HepG2 (cell line): ENCODE data around the gene NFIC. TPM values are rescaled to one million over a fixed set of nuclear protein-coding genes. Genes with fewer than 3 reads are reported as not detected.
"Not testable (repeated sequence)": the region's sequence is repeated elsewhere in the genome, so short reads cannot be mapped to it uniquely, and the experiment has no call there.

ENCODE experiments used
- ATAC-seq: fragments of 200-7000 bp; cut with Tn5 transposase; 3 replicates; pipeline ENCODE4 v1.9.1; 2020; ENCODE audit warnings: mild to moderate bottlenecking, moderate library complexity
- BruUV-seq: library from RNA; stranded (reverse); fragments of 400-500 nt; replicated peaks from 2 replicates; lab custom pipeline; 2021; lab: Mats Ljungman, UMichigan
- CTCF ChIA-PET: fragments of 300-600 bp; formaldehyde crosslinking; extraction: SDS; loops from one replicate; lab custom pipeline; 2021; ENCODE audit warnings: low total read pairs, inconsistent platforms, low intra/inter-chr PET ratio; lab: Yijun Ruan, JAX
- POLR2A ChIA-PET: fragments of 350-600 bp; sonication (Branson Sonifier 250); formaldehyde crosslinking; loops from one replicate; lab custom pipeline; 2020; ENCODE audit warnings: antibody characterized with exemption, inconsistent platforms; lab: Yijun Ruan, JAX
- DNase-seq: peaks from one replicate; pipeline ENCODE4 v3.0.0-alpha.2; 2015; ENCODE audit warnings: low spot score
- FAIRE-seq: peaks from 3 replicates; lab custom pipeline; 2011; peaks lifted over from hg19 to GRCh38; lab: Jason Lieb, UNC
- H2AFZ ChIP-seq: one replicate; pipeline ENCODE4 v1.6.1; 2011; ENCODE audit warnings: low read length, inconsistent platforms
- H3K27ac ChIP-seq: fragments of 300-600 bp; 3 replicates; pipeline ENCODE4 v1.8.0; 2011; ENCODE audit warnings: mixed run types, mild to moderate bottlenecking, mixed read lengths, low read length, inconsistent platforms; ENCODE audit not compliant: insufficient read depth; ENCODE audit errors: extremely low read length
- H3K27me3 ChIP-seq, 2 experiments: fragments of 200-600 bp in 1 of 2; 2 replicates in 1 of 2; 3 replicates in 1 of 2; pipeline versions ENCODE4 v1.6.0 to v1.8.0; 2011; ENCODE audit warnings: low read length in 2 of 2, mild to moderate bottlenecking in 2 of 2, moderate library complexity in 2 of 2, inconsistent platforms in 1 of 2; ENCODE audit not compliant: insufficient read depth in 2 of 2, control insufficient read depth in 1 of 2
- H3K36me3 ChIP-seq, 2 experiments: fragments of 200-600 bp in 1 of 2; replicated peaks in 1 of 2; 2 replicates in 1 of 2; 3 replicates in 1 of 2; pipeline versions ENCODE4 v1.5.1 to v1.8.0; 2011; ENCODE audit warnings: low read length in 2 of 2, inconsistent platforms in 1 of 2; ENCODE audit not compliant: insufficient read depth in 2 of 2, control insufficient read depth in 1 of 2
- H3K4me1 ChIP-seq: 2 replicates; pipeline ENCODE4 v1.5.1; 2012; ENCODE audit warnings: low read length, inconsistent platforms; ENCODE audit not compliant: insufficient read depth
- H3K4me2 ChIP-seq: 2 replicates; pipeline ENCODE4 v1.6.0; 2011; ENCODE audit warnings: low read depth, low read length, inconsistent platforms
- H3K4me3 ChIP-seq, 3 experiments: fragments of 200-600 bp in 1 of 3; sonication (generic), shearing (Covaris generic) in 1 of 3; replicated peaks in 1 of 3; 2 replicates each; pipeline ENCODE4 v1.5.1; 2011 to 2016; ENCODE audit warnings: low read length in 3 of 3, inconsistent platforms in 2 of 3, low read depth in 2 of 3, mild to moderate bottlenecking in 2 of 3, control low read depth in 1 of 3, mixed read lengths in 1 of 3; ENCODE audit not compliant: insufficient read depth in 1 of 3
- H3K79me2 ChIP-seq: one replicate; pipeline ENCODE4 v1.6.1; 2011; ENCODE audit warnings: low read length, inconsistent platforms; ENCODE audit not compliant: insufficient read depth
- H3K9ac ChIP-seq: 2 replicates; pipeline ENCODE4 v1.6.0; 2011; ENCODE audit warnings: mild to moderate bottlenecking, low read depth, low read length, inconsistent platforms; ENCODE audit not compliant: insufficient read depth
- H3K9me3 ChIP-seq: 2 replicates; pipeline ENCODE4 v1.5.1; 2012; ENCODE audit warnings: mild to moderate bottlenecking, low read length
- H4K20me1 ChIP-seq: 2 replicates; pipeline ENCODE4 v1.6.0; 2011; ENCODE audit warnings: inconsistent platforms, mild to moderate bottlenecking, low read length, moderate library complexity; ENCODE audit not compliant: insufficient read depth
- AGO2 ChIP-seq: fragments of 200-400 bp; formaldehyde crosslinking; optimal IDR thresholded peaks from 2 replicates; pipeline ENCODE3; 2017; ENCODE audit warnings: mild to moderate bottlenecking, low read depth, low read length, moderate library complexity
- ARNTL ChIP-seq: sonication (generic); formaldehyde crosslinking; IDR thresholded peaks from 2 replicates; pipeline ENCODE4 v1.4.0; 2020; ENCODE audit warnings: mild to moderate bottlenecking, missing genetic modification reagents
- WGBS: methylation state at CpG from one replicate; pipeline ENCODE4 v1.1.6; 2017; ENCODE audit warnings: low lambda C conversion rate; 5-methylcytosine and 5-hydroxymethylcytosine counted together
- in situ Hi-C: cut with HindIII; loops from 2 replicates; pipeline ENCODE4 v1.10.0; 2017; ENCODE audit warnings: low pct_unique_long_range_greater_than_20kb; ENCODE audit not compliant: extremely low pct_ligation_motif_present
- intact Hi-C: fragments of 100-400 bp; cut with micrococcal nuclease; formaldehyde crosslinking; loops from one replicate; pipeline ENCODE4 v1.10.0; 2022; ENCODE audit not compliant: unreplicated experiment
- polyA plus RNA-seq, 8 experiments: library from polyadenylated mRNA; depleted of rRNA in 3 of 8; stranded (reverse) in 7 of 8; unstranded in 1 of 8; fragments of >200 nt; fragmentation: Illumina TruSeq in 4 of 8; extraction: Trizol in 4 of 8; gene quantifications; 2 replicates each; pipeline versions ENCODE4 v1.2.1 to v1.2.3, GENCODE V29; 2011 to 2016; ENCODE audit warnings: low read depth in 4 of 8, missing spikeins in 1 of 8, mixed read lengths in 1 of 8; ENCODE audit not compliant: insufficient read depth in 1 of 8
- total RNA-seq, 5 experiments: library from RNA; depleted of rRNA; stranded (reverse); fragments of >200 nt; fragmentation: Illumina TruSeq; extraction: Trizol; gene quantifications; 2 replicates each; pipeline ENCODE4 v1.2.3, GENCODE V29; 2016; ENCODE audit warnings: low read depth in 1 of 5

Gene NFIC
- total and polyA plus RNA-seq, 2 of the 13 experiments (the other 11 are each of a cell fraction or from before 2014, with no cell fraction given), result 1.3 to 2.5 TPM

DNA sequence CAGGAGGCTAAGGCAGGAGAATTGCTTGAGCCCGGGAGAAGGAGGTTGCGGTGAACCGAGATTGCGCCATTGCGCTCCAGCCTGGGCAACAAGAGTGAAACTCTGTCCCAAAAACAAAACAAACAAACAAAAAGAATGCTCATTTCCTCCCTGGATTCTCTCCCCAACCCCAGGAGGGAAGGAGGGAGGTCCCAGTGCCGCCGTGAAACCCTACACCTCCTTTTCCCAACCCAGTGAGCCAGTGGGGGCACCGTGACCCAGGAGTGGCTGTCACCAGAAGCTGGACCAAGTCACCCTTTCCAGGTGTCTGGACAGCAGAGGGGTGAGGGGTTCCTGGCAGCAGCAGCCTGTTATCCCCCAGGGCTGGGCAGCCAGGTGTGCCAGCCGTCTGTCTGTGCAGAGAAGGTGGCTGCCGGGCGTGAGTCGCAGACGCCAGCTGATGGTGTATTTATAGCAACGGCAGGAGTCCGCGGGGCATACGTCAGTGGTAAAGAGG lies 23.5 kb downstream of the NFIC start:
- CTCF ChIA-PET, result no interaction called here
- no peak overlapping the region for H3K4me3 ChIP-seq
- no peak for FAIRE-seq
- peaks cover 27% of the 10 kb centered on the region for H3K4me1 ChIP-seq
- TF ChIP-seq ARNTL (no peak), AGO2 (peak; percentile 32)
- no peaks in the 10 kb centered on the region for H4K20me1 ChIP-seq
- no TSS peak for BruUV-seq
- in situ Hi-C loops (no loop called here), intact Hi-C loops (no loop called here)
- 0 out of 5 replicates have a peak, but pooled peaks cover 0 to 1% of the 10 kb centered on the region in 2 experiments for H3K36me3 ChIP-seq
- POLR2A ChIA-PET, result no interaction called here
- H3K4me2 ChIP-seq, result no peak overlapping the region
- WGBS, result 95% methylated on average over 17 of the region's 17 CpGs
- no peak for ATAC-seq
- H3K27ac ChIP-seq, result no peak overlapping the region
- no peak overlapping the region for H2AFZ ChIP-seq
- H3K79me2 ChIP-seq, result no peaks in the 10 kb centered on the region
- no peaks in the 10 kb centered on the region for H3K9me3 ChIP-seq
- no peak for DNase-seq
- no peaks in the 10 kb centered on the region for H3K27me3 ChIP-seq
- H3K9ac ChIP-seq, result no peak overlapping the region

GRCh38 chr19:3391911-3392310 lies 25.5 kb downstream of the NFIC start:
- 95% methylated on average over 9 of the region's 9 CpGs for WGBS
- H3K27me3 ChIP-seq, intact Hi-C loops, H3K9me3 ChIP-seq, DNase-seq, FAIRE-seq, H3K27ac ChIP-seq, H3K4me2 ChIP-seq, H3K9ac ChIP-seq, POLR2A ChIA-PET, in situ Hi-C loops, H3K36me3 ChIP-seq, H4K20me1 ChIP-seq, BruUV-seq, H3K4me3 ChIP-seq, H2AFZ ChIP-seq, CTCF ChIA-PET, H3K79me2 ChIP-seq, ATAC-seq: not testable (repeated sequence)
- H3K4me1 ChIP-seq, result peaks cover 32% of the 10 kb centered on the region
